Measurements from ENCODE around the gene DDR2. TPM values are rescaled to one million over a fixed set of nuclear protein-coding genes. Genes with fewer than 3 reads are reported as not detected.

The DDR2 gene
- total RNA-seq, 1 experiment from 2014 or later, result 0.52 TPM

- no peak overlapping the region for H3K23ac ChIP-seq (ENCODE audit: insufficient read length, low read depth, low read length)
- no CpG with 5 or more reads among the region's 4 CpGs for WGBS (ENCODE audit: extremely low coverage, insufficient read length, low lambda C conversion rate)
- no peak overlapping the region for H3K4me2 ChIP-seq (ENCODE audit: insufficient read depth, insufficient read length, low read length)
- no peaks in the 10 kb centered on the region for H3K23me2 ChIP-seq (ENCODE audit: insufficient read length, low read depth, low read length, poor library complexity, severe bottlenecking)
- H3T11ph ChIP-seq (ENCODE audit: low read length), result no peak overlapping the region
- Mint-ChIP-seq H3K4me1 (peaks cover 3 to 4% of the 10 kb centered on the region in 2 experiments; a peak in 3 of 4 replicates), H3K36me3 (ENCODE audit: insufficient read depth in 1 of 3, low read depth in 3 of 3) (no peaks in the 10 kb centered on the region), H3K9me3 (no peaks in the 10 kb centered on the region), H3K27ac (no peak overlapping the region), H3K4me3 (no peak overlapping the region), H3K27me3 (ENCODE audit: low read depth) (no peaks in the 10 kb centered on the region)
- no peak overlapping the region for H2BK5ac ChIP-seq (ENCODE audit: insufficient read length, low read length)
- H2BK120ac ChIP-seq (ENCODE audit: low read depth, low read length, poor library complexity, severe bottlenecking), result no peak overlapping the region
- no peak overlapping the region for H4K8ac ChIP-seq (replicated peaks; ENCODE audit: insufficient read length, low read depth, low read length)
- H3K9ac ChIP-seq (ENCODE audit: extremely low read depth, insufficient read length, low read length), result no peak overlapping the region
- no peak overlapping the region for H2AK5ac ChIP-seq (ENCODE audit: insufficient read length, low read length)
- DNase-seq, result no peak
- no peaks in the 10 kb centered on the region for H3K27me3 ChIP-seq (ENCODE audit: insufficient read depth, low read length)
- H2BK12ac ChIP-seq (ENCODE audit: insufficient read length, low read depth, low read length), result no peak overlapping the region
- H4K5ac ChIP-seq (ENCODE audit: insufficient read length, low read depth, low read length), result no peak overlapping the region
- no peak overlapping the region for H3K4ac ChIP-seq (ENCODE audit: low read depth, low read length)
- H3K9me3 ChIP-seq (ENCODE audit: control insufficient read depth, low read depth, low read length), result no peaks in the 10 kb centered on the region
- TF ChIP-seq, protein P1, sequence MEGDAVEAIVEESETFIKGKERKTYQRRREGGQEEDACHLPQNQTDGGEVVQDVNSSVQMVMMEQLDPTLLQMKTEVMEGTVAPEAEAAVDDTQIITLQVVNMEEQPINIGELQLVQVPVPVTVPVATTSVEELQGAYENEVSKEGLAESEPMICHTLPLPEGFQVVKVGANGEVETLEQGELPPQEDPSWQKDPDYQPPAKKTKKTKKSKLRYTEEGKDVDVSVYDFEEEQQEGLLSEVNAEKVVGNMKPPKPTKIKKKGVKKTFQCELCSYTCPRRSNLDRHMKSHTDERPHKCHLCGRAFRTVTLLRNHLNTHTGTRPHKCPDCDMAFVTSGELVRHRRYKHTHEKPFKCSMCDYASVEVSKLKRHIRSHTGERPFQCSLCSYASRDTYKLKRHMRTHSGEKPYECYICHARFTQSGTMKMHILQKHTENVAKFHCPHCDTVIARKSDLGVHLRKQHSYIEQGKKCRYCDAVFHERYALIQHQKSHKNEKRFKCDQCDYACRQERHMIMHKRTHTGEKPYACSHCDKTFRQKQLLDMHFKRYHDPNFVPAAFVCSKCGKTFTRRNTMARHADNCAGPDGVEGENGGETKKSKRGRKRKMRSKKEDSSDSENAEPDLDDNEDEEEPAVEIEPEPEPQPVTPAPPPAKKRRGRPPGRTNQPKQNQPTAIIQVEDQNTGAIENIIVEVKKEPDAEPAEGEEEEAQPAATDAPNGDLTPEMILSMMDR (conservative IDR thresholded peaks at IDR 0.05), result no peak
- no peaks in the 10 kb centered on the region for H3K4me1 ChIP-seq (ENCODE audit: insufficient read depth, low read length)
- H3K14ac ChIP-seq (ENCODE audit: insufficient read depth, low read length), result no peak overlapping the region
- no peak overlapping the region for H2AFZ ChIP-seq (ENCODE audit: low read length)
- no peak overlapping the region for H3K18ac ChIP-seq (ENCODE audit: insufficient read length, low read depth, low read length)
- no peak overlapping the region for H2BK15ac ChIP-seq (ENCODE audit: low read depth, low read length)
- no peaks in the 10 kb centered on the region for H3K79me1 ChIP-seq (ENCODE audit: insufficient read depth, low read depth, low read length, poor library complexity, severe bottlenecking)
- H3K79me2 ChIP-seq (ENCODE audit: insufficient read depth, low read length), result no peaks in the 10 kb centered on the region
- H3K56ac ChIP-seq (ENCODE audit: insufficient read length, low read depth, low read length), result no peak overlapping the region
- H4K20me1 ChIP-seq (ENCODE audit: control insufficient read depth, insufficient read depth, insufficient read length), result no peaks in the 10 kb centered on the region
- no peak overlapping the region for H3K27ac ChIP-seq (ENCODE audit: insufficient read length, low read depth, low read length)
- no peak overlapping the region for H4K91ac ChIP-seq (ENCODE audit: insufficient read length, low read depth, low read length)
- no peak overlapping the region for H2BK20ac ChIP-seq (ENCODE audit: low read depth, low read length, poor library complexity, severe bottlenecking)
These were observed 71.4 kb downstream of the DDR2 start for GRCh38 chr1:162703708-162704107.
